CD4-positive, alpha-beta T cell (primary cell): ENCODE data around the gene PKN2. TPM values are rescaled to one million over a fixed set of nuclear protein-coding genes. Genes with fewer than 3 reads are reported as not detected.

ENCODE experiments used
- ATAC-seq: fragments of 200-7000 bp; cut with Tn5 transposase; one replicate; pipeline ENCODE4 v1.10.0; 2022; ENCODE audit warnings: mild to moderate bottlenecking; ENCODE audit not compliant: poor library complexity
- CTCF ChIA-PET: fragments of 350-600 bp; sonication (Branson Sonifier 250); formaldehyde crosslinking; loops from one replicate; lab custom pipeline; 2021; ENCODE audit warnings: antibody characterized with exemption, inconsistent platforms; lab: Charles Lee
- POLR2A ChIA-PET: fragments of 350-600 bp; sonication (Branson Sonifier 250); formaldehyde crosslinking; loops from one replicate; lab custom pipeline; 2021; ENCODE audit warnings: antibody characterized with exemption, inconsistent platforms; lab: Charles Lee
- DNase-seq, 14 experiments: peaks; one replicate each; pipeline ENCODE4 v3.0.0-alpha.2; 2013 to 2020; ENCODE audit warnings: mixed read lengths in 2 of 14
- H3K27ac ChIP-seq, 2 donors: one replicate each; pipeline versions ENCODE4 v1.5.1 to v1.7.0; 2013; ENCODE audit warnings: low read length in 2 of 2, low read depth in 1 of 2, mild to moderate bottlenecking in 1 of 2
- H3K27me3 ChIP-seq, 2 experiments: 1 replicate in 1 of 2; 2 replicates in 1 of 2; pipeline versions ENCODE4 v1.6.1 to v1.7.0; 2013; ENCODE audit warnings: low read length in 2 of 2, control low read depth in 1 of 2, mild to moderate bottlenecking in 1 of 2, moderate library complexity in 1 of 2; ENCODE audit not compliant: insufficient read depth in 2 of 2, control insufficient read depth in 1 of 2
- H3K36me3 ChIP-seq: one replicate; pipeline ENCODE4 v1.6.1; 2013; ENCODE audit warnings: low read length, control low read depth; ENCODE audit not compliant: insufficient read depth
- H3K4me1 ChIP-seq: one replicate; pipeline ENCODE4 v1.6.1; 2013; ENCODE audit warnings: low read length, control low read depth; ENCODE audit not compliant: insufficient read depth
- H3K4me3 ChIP-seq: one replicate; pipeline ENCODE4 v1.5.1; 2013; ENCODE audit warnings: mild to moderate bottlenecking, low read length, moderate library complexity
- H3K9me3 ChIP-seq, 2 experiments: 1 replicate in 1 of 2; 2 replicates in 1 of 2; pipeline versions ENCODE4 v1.6.1 to v1.7.0; 2013; ENCODE audit warnings: low read length in 2 of 2, mild to moderate bottlenecking in 2 of 2, control low read depth in 1 of 2, moderate library complexity in 1 of 2; ENCODE audit not compliant: control insufficient read depth in 1 of 2, insufficient read depth in 1 of 2
- H3K27ac Mint-ChIP-seq: one replicate; pipeline ENCODE4 v1.8.0; 2020; ENCODE audit warnings: mixed read lengths
- H3K27me3 Mint-ChIP-seq: one replicate; pipeline ENCODE4 v1.8.0; 2021; ENCODE audit warnings: mixed read lengths
- H3K36me3 Mint-ChIP-seq: one replicate; pipeline ENCODE4 v1.8.0; 2021; ENCODE audit warnings: low read depth, mixed read lengths
- H3K4me1 Mint-ChIP-seq: one replicate; pipeline ENCODE4 v1.8.0; 2021; ENCODE audit warnings: low read depth, mixed read lengths
- H3K4me3 Mint-ChIP-seq: one replicate; pipeline ENCODE4 v1.8.0; 2020; ENCODE audit warnings: mild to moderate bottlenecking, mixed read lengths
- H3K9me3 Mint-ChIP-seq: one replicate; pipeline ENCODE4 v1.8.0; 2020; ENCODE audit warnings: mixed read lengths
- CTCF ChIP-seq: fragments of 200-600 bp; IDR thresholded peaks from one replicate; pipeline ENCODE4 v1.8.0; 2022; ENCODE audit warnings: antibody characterized with exemption, mild to moderate bottlenecking
- intact Hi-C, 2 experiments: fragments of 100-400 bp; cut with DNase I in 1 of 2; cut with micrococcal nuclease in 1 of 2; formaldehyde crosslinking; loops; one replicate each; pipeline versions ENCODE4 v1.15.1 to v1.9.0; 2023 to 2025; cut with DNase I, micrococcal nuclease
- total RNA-seq, 174 experiments: library from RNA in 2 of 174; stranded (reverse) in 2 of 174; gene quantifications; one replicate each; pipeline ENCODE4 v1.2.3 and lab custom pipeline; 2021 to 2026

The PKN2 gene
- total RNA-seq, 2 experiments from 2014 or later, result 38.8 to 41.4 TPM

GRCh38 chr1:88670462-88670861, 13.6 kb upstream of the PKN2 start:
- intact Hi-C loops, result no loop called here
- TF ChIP-seq CTCF, result no peak
- H3K27ac ChIP-seq, result no peak overlapping the region
- H3K4me1 ChIP-seq, result no peaks in the 10 kb centered on the region
- CTCF ChIA-PET, result no interaction called here
- Mint-ChIP-seq H3K27ac (no peak overlapping the region), H3K4me1 (no peaks in the 10 kb centered on the region), H3K4me3 (no peak overlapping the region), H3K36me3 (no peaks in the 10 kb centered on the region), H3K9me3 (no peaks in the 10 kb centered on the region), H3K27me3 (peaks cover 4% of the 10 kb centered on the region)
- H3K27me3 ChIP-seq, result no peaks in the 10 kb centered on the region
- POLR2A ChIA-PET, result interaction anchor here (1.5 kb wide), 1 partner anchor 11 kb away, joined by 3 read pairs; no protein-coding TSS in a partner anchor
- H3K9me3 ChIP-seq, result no peaks in the 10 kb centered on the region
- no peak overlapping the region for H3K4me3 ChIP-seq
- DNase-seq (no peak), ATAC-seq (no peak)
- no peaks in the 10 kb centered on the region for H3K36me3 ChIP-seq

- Mint-ChIP-seq H3K4me1 (no peaks in the 10 kb centered on the region), H3K4me3 (no peak overlapping the region), H3K27ac (no peak overlapping the region), H3K27me3 (no peaks in the 10 kb centered on the region), H3K9me3 (no peaks in the 10 kb centered on the region), H3K36me3 (no peaks in the 10 kb centered on the region)
- no peaks in the 10 kb centered on the region for H3K36me3 ChIP-seq
- H3K9me3 ChIP-seq, result no peaks in the 10 kb centered on the region
- no peak for DNase-seq
- TF ChIP-seq CTCF, result no peak
- intact Hi-C loops, result no loop called here
- no peaks in the 10 kb centered on the region for H3K4me1 ChIP-seq
- H3K27me3 ChIP-seq, result no peaks in the 10 kb centered on the region
- ChIA-PET CTCF (no interaction called here), POLR2A (interaction anchor here (3.3 kb wide), 1 partner anchor 10 kb away, joined by 15 read pairs; the partner anchor contains the start of gene PKN2)
- no peak overlapping the region for H3K27ac ChIP-seq
- ATAC-seq, result no peak
- H3K4me3 ChIP-seq, result no peak overlapping the region
Measured at GRCh38 chr1:88673446-88673845, 10.6 kb upstream of the PKN2 start.

- no peak overlapping the region for H3K4me3 Mint-ChIP-seq
- TF ChIP-seq CTCF, result no peak
- Histone ChIP-seq H3K4me1 (peaks cover 12% of the 10 kb centered on the region), H3K36me3 (no peaks in the 10 kb centered on the region), H3K27ac (no peak overlapping the region), H3K27me3 (no peaks in the 10 kb centered on the region), H3K4me3 (no peak overlapping the region), H3K9me3 (no peaks in the 10 kb centered on the region)
- no peaks in the 10 kb centered on the region for H3K27me3 Mint-ChIP-seq
- ChIA-PET CTCF (no interaction called here), POLR2A (interaction anchor here (1.6 kb wide), 1 partner anchor 213 kb away, joined by 4 read pairs; the partner anchor contains the start of gene GTF2B)
- ATAC-seq (no peak), DNase-seq (no peak)
- H3K4me1 Mint-ChIP-seq, result peaks cover 14% of the 10 kb centered on the region
- no peaks in the 10 kb centered on the region for H3K9me3 Mint-ChIP-seq
- H3K27ac Mint-ChIP-seq, result peak overlapping the region; percentile 20
- intact Hi-C loops, result no loop called here
- peaks cover 5% of the 10 kb centered on the region for H3K36me3 Mint-ChIP-seq
Measured at GRCh38 chr1:88678405-88678804, 5.7 kb upstream of the PKN2 start.
